Stimulated activated naive CD8-positive, alpha-beta T cell treated with anti-CD3 and anti-CD28 coated beads, Interleukin-15, amount 100 ng/mL, for 72 hours (primary cell): ENCODE results near the gene TARS3.
"Not testable (repeated sequence)": the region's sequence is repeated elsewhere in the genome, so short reads cannot be mapped to it uniquely, and the experiment has no call there.

ENCODE experiments used
- ATAC-seq: fragments of 150-1000 bp; cut with Tn5 transposase; 2 replicates; pipeline ENCODE4 v1.10.0; 2021; ENCODE audit warnings: mild to moderate bottlenecking, moderate library complexity
- DNase-seq, 2 donors: peaks; one replicate each; pipeline ENCODE4 v3.0.0; 2021 to 2022
- H3K27ac Mint-ChIP-seq, 2 donors: one replicate each; pipeline ENCODE4 v1.8.0; 2022; ENCODE audit warnings: mild to moderate bottlenecking in 2 of 2, mixed read lengths in 2 of 2, moderate library complexity in 2 of 2
- H3K27me3 Mint-ChIP-seq: one replicate; pipeline ENCODE4 v1.8.0; 2022; ENCODE audit warnings: mixed read lengths
- H3K4me1 Mint-ChIP-seq: one replicate; pipeline ENCODE4 v1.8.0; 2022; ENCODE audit warnings: mild to moderate bottlenecking, mixed read lengths
- H3K4me3 Mint-ChIP-seq, 2 donors: one replicate each; pipeline ENCODE4 v1.8.0; 2022; ENCODE audit warnings: mild to moderate bottlenecking in 2 of 2, mixed read lengths in 2 of 2, moderate library complexity in 1 of 2
- H3K9me3 Mint-ChIP-seq, 2 donors: one replicate each; pipeline ENCODE4 v1.8.0; 2022; ENCODE audit warnings: mixed read lengths in 2 of 2

Gene TARS3

GRCh38 chr15:101723874-101724674 is at the start of gene TARS3:
Gene TARS3 (minus strand): TSS chr15:101724473. CDS start chr15:101724387, 86 bp downstream.
- peaks cover 23% of the 10 kb centered on the region for H3K4me1 Mint-ChIP-seq
- no peaks in the 10 kb centered on the region for H3K27me3 Mint-ChIP-seq
- peak; percentile 90 for ATAC-seq
- peak within 1 kb of the TSS; percentile 84 to 86 for H3K4me3 Mint-ChIP-seq
- peak; percentile 86 to 93 for DNase-seq
- H3K9me3 Mint-ChIP-seq = peaks cover 10 to 20% of the 10 kb centered on the region in 2 donors
- H3K27ac Mint-ChIP-seq = peak within 1 kb of the TSS; percentile 67 to 79

- Mint-ChIP-seq H3K4me3 (no peak overlapping the region), H3K27ac (no peak overlapping the region), H3K9me3 (no peaks in the 10 kb centered on the region), H3K27me3 (peaks cover under 1% of the 10 kb centered on the region), H3K4me1 (no peaks in the 10 kb centered on the region)
- DNase-seq = no peak
- ATAC-seq = no peak
These were observed 49.3 kb upstream of the TARS3 start for GRCh38 chr15:101773496-101774100.

- ATAC-seq (no peak), DNase-seq (no peak)
- H3K27me3 Mint-ChIP-seq = no peaks in the 10 kb centered on the region
- H3K4me3 Mint-ChIP-seq = no peak overlapping the region
- H3K9me3 Mint-ChIP-seq = no peaks in the 10 kb centered on the region
- no peaks in the 10 kb centered on the region for H3K4me1 Mint-ChIP-seq
- H3K27ac Mint-ChIP-seq = no peak overlapping the region
These were observed 48.6 kb upstream of the TARS3 start for GRCh38 chr15:101772921-101773320.

GRCh38 chr15:101767083-101767640 is 42.9 kb upstream of the TARS3 start:
- H3K27me3 Mint-ChIP-seq, H3K4me1 Mint-ChIP-seq, H3K9me3 Mint-ChIP-seq, H3K4me3 Mint-ChIP-seq, H3K27ac Mint-ChIP-seq, ATAC-seq, DNase-seq: not testable (repeated sequence)

GRCh38 chr15:101765772-101766456 is 41.6 kb upstream of the TARS3 start:
- H3K4me1 Mint-ChIP-seq = no peaks in the 10 kb centered on the region
- no peaks in the 10 kb centered on the region for H3K27me3 Mint-ChIP-seq
- H3K4me3 Mint-ChIP-seq = no peak overlapping the region
- no peaks in the 10 kb centered on the region for H3K9me3 Mint-ChIP-seq
- H3K27ac Mint-ChIP-seq = peak overlapping the region; percentile 68 to 72
- ATAC-seq (peak; percentile 65), DNase-seq (no peak)

- H3K4me1 Mint-ChIP-seq, DNase-seq, ATAC-seq, H3K27me3 Mint-ChIP-seq, H3K4me3 Mint-ChIP-seq, H3K9me3 Mint-ChIP-seq, H3K27ac Mint-ChIP-seq: not testable (repeated sequence)
These were observed 41.0 kb upstream of the TARS3 start for GRCh38 chr15:101765340-101765671.

- H3K4me3 Mint-ChIP-seq, H3K27ac Mint-ChIP-seq, ATAC-seq, H3K4me1 Mint-ChIP-seq, H3K9me3 Mint-ChIP-seq, H3K27me3 Mint-ChIP-seq, DNase-seq: not testable (repeated sequence)
These were observed 40.5 kb upstream of the TARS3 start for GRCh38 chr15:101764669-101765339.

GRCh38 chr15:101746716-101747082 is 22.4 kb upstream of the TARS3 start:
- H3K9me3 Mint-ChIP-seq, H3K27me3 Mint-ChIP-seq, DNase-seq: not testable (repeated sequence)
- Mint-ChIP-seq H3K4me1 (peaks cover 23% of the 10 kb centered on the region), H3K27ac (peak overlapping the region in 1 of 2 donors; percentile 97), H3K4me3 (peak overlapping the region in 1 of 2 donors; percentile 87)
- peak; percentile 2 for ATAC-seq

GRCh38 chr15:101734837-101735236 is 10.6 kb upstream of the TARS3 start:
- not testable (repeated sequence) for H3K4me3 Mint-ChIP-seq, H3K4me1 Mint-ChIP-seq, H3K9me3 Mint-ChIP-seq, H3K27ac Mint-ChIP-seq, DNase-seq, H3K27me3 Mint-ChIP-seq, ATAC-seq

- ATAC-seq = no peak
- H3K4me3 Mint-ChIP-seq = no peak overlapping the region
- H3K27ac Mint-ChIP-seq = no peak overlapping the region
These were observed 9.3 kb upstream of the TARS3 start for GRCh38 chr15:101733545-101733944.

GRCh38 chr15:101732772-101733171 is 8.5 kb upstream of the TARS3 start:
- Mint-ChIP-seq H3K27me3 (no peaks in the 10 kb centered on the region), H3K9me3 (no peaks in the 10 kb centered on the region), H3K4me3 (no peak overlapping the region), H3K27ac (no peak overlapping the region), H3K4me1 (no peaks in the 10 kb centered on the region)
- ATAC-seq = no peak
- no peak for DNase-seq

More at GRCh38 chr15:101733545-101733944, 9.3 kb upstream of the TARS3 start:
- Mint-ChIP-seq H3K27me3 (no peaks in the 10 kb centered on the region), H3K9me3 (no peaks in the 10 kb centered on the region), H3K4me1 (no peaks in the 10 kb centered on the region)
- DNase-seq = no peak

GRCh38 chr15:101731746-101732145 is 7.5 kb upstream of the TARS3 start:
- H3K27me3 Mint-ChIP-seq = no peaks in the 10 kb centered on the region
- ATAC-seq = no peak
- no peaks in the 10 kb centered on the region for H3K9me3 Mint-ChIP-seq
- no peak for DNase-seq
- no peak overlapping the region for H3K27ac Mint-ChIP-seq
- no peaks in the 10 kb centered on the region for H3K4me1 Mint-ChIP-seq
- no peak overlapping the region for H3K4me3 Mint-ChIP-seq

GRCh38 chr15:101727186-101727585 is 2.9 kb upstream of the TARS3 start:
- peaks cover 0 to 2% of the 10 kb centered on the region in 2 donors for H3K9me3 Mint-ChIP-seq
- no peaks in the 10 kb centered on the region for H3K27me3 Mint-ChIP-seq
- no peak overlapping the region for H3K4me3 Mint-ChIP-seq
- DNase-seq (no peak), ATAC-seq (no peak)
- H3K27ac Mint-ChIP-seq = no peak overlapping the region
- H3K4me1 Mint-ChIP-seq = peaks cover 13% of the 10 kb centered on the region

- no peak overlapping the region for H3K27ac Mint-ChIP-seq
- H3K4me3 Mint-ChIP-seq = peak overlapping the region in 1 of 2 donors; percentile 19
- H3K9me3 Mint-ChIP-seq = peaks cover 10 to 20% of the 10 kb centered on the region in 2 donors
- no peaks in the 10 kb centered on the region for H3K27me3 Mint-ChIP-seq
- DNase-seq = no peak
- peaks cover 23% of the 10 kb centered on the region for H3K4me1 Mint-ChIP-seq
- no peak for ATAC-seq
These were observed 800 bp upstream of the TARS3 start for GRCh38 chr15:101725073-101725472.

GRCh38 chr15:101724675-101725005 is 367 bp upstream of the TARS3 start:
- Mint-ChIP-seq H3K4me3 (peak overlapping the region in 1 of 2 donors; percentile 45), H3K27ac (no peak overlapping the region), H3K27me3 (no peaks in the 10 kb centered on the region), H3K4me1 (peaks cover 23% of the 10 kb centered on the region), H3K9me3 (peaks cover 10 to 20% of the 10 kb centered on the region in 2 donors)
- ATAC-seq (no peak), DNase-seq (no peak)
